ENCODE data around the gene FAM186B.

FAM186B gene

DNA sequence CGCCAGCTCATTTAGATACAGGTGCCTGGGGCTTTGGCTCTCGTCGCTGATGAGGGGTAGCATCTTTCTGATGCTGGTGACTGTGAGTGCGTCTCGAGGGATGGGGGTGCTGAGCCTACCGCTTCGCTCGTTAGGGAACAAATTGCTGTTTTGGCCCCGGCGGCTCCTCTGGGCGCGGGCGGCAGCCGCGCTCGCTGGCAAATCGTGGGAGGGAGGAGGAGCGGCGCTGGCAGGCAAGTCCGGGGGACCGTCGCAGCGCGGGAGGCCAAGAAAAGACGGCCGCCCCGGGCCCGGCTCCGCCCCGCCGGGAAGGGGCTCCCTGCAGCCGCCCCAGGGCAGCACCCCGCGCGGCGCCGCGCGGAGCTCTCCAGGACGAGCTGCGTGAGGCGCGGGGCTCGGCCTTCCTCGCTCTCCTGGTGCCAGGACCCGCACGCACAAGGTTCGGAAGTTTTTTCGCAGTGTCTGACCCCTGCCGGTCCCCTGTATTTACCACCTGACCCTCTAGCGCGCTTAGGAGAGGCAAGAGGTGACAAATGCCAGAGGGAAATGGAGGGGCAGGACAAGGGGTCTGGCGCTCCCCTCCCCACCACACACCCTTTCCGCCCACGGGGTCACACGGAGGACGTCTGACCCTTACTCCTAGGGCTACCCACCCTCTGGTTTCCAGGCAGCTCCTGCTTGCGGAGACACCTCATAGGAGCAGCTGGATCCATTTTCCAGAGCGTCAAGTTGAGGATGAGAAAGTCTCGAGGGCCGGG is 67.5 kb downstream of the FAM186B start:
- Histone ChIP-seq H3K9me3 (no peaks in the 10 kb centered on the region), H3K4me3 (ENCODE audit: low read depth, low read length) (peak overlapping the region; percentile 42), H3K27me3 (peaks cover 31% of the 10 kb centered on the region), H3K36me3 (no peaks in the 10 kb centered on the region), H3K4me1 (peaks cover 2% of the 10 kb centered on the region; the same call in 1 of the 2 replicates)
- TF ChIP-seq, protein P1, sequence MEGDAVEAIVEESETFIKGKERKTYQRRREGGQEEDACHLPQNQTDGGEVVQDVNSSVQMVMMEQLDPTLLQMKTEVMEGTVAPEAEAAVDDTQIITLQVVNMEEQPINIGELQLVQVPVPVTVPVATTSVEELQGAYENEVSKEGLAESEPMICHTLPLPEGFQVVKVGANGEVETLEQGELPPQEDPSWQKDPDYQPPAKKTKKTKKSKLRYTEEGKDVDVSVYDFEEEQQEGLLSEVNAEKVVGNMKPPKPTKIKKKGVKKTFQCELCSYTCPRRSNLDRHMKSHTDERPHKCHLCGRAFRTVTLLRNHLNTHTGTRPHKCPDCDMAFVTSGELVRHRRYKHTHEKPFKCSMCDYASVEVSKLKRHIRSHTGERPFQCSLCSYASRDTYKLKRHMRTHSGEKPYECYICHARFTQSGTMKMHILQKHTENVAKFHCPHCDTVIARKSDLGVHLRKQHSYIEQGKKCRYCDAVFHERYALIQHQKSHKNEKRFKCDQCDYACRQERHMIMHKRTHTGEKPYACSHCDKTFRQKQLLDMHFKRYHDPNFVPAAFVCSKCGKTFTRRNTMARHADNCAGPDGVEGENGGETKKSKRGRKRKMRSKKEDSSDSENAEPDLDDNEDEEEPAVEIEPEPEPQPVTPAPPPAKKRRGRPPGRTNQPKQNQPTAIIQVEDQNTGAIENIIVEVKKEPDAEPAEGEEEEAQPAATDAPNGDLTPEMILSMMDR (IDR thresholded peaks at IDR 0.05; ENCODE audit: low read depth, low read length) = peak; percentile 22; the same call in 1 of the 2 replicates
- DNase-seq = no peak

All from BE2C (cell line).